Measurements from ENCODE around the gene FEZ2.

DNA sequence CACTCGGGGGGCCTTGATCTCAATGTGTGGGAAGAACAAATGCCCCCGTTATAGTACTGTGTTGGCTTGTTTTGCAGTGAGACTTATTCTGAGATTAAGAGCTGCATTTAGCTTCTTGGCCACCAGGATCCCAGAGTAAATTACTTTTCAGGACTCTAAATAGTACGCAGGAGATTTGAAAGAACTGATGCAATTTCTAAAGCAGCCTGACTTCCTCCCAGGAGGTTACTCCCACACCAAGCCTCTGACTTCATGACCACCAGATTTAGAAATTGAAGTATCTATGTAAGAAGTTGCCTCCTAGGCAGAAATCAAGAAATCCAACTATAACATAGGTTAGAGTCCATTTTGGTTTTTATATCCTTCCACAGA lies 67.0 kb downstream of the FEZ2 start:
- TF ChIP-seq, protein P1, sequence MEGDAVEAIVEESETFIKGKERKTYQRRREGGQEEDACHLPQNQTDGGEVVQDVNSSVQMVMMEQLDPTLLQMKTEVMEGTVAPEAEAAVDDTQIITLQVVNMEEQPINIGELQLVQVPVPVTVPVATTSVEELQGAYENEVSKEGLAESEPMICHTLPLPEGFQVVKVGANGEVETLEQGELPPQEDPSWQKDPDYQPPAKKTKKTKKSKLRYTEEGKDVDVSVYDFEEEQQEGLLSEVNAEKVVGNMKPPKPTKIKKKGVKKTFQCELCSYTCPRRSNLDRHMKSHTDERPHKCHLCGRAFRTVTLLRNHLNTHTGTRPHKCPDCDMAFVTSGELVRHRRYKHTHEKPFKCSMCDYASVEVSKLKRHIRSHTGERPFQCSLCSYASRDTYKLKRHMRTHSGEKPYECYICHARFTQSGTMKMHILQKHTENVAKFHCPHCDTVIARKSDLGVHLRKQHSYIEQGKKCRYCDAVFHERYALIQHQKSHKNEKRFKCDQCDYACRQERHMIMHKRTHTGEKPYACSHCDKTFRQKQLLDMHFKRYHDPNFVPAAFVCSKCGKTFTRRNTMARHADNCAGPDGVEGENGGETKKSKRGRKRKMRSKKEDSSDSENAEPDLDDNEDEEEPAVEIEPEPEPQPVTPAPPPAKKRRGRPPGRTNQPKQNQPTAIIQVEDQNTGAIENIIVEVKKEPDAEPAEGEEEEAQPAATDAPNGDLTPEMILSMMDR (IDR thresholded peaks at IDR 0.05): peak in 1 of 6 experiments; percentile 2
- TF ChIP-seq POLR2A (IDR thresholded peaks at IDR 0.05): no peak

Measured in thyroid gland (tissue), 4 donors.